Caki2 (cell line): ENCODE results near the gene SPAG9. TPM values are rescaled to one million over a fixed set of nuclear protein-coding genes. Genes with fewer than 3 reads are reported as not detected.
"Not testable (repeated sequence)": the region's sequence is repeated elsewhere in the genome, so short reads cannot be mapped to it uniquely, and the experiment has no call there.

Experiments used
- DNase-seq: peaks from one replicate; pipeline ENCODE4 v3.0.0-alpha.2; 2015; ENCODE audit warnings: low read depth
- in situ Hi-C: cut with HindIII; loops from 2 replicates; pipeline ENCODE4 v1.10.0; 2016; ENCODE audit warnings: low sequenced_read_pairs, low pct_unique_long_range_greater_than_20kb, mixed read lengths
- total RNA-seq: library from RNA; depleted of rRNA; stranded (reverse); fragments of >200 nt; shearing (Covaris generic); gene quantifications from 2 replicates; pipeline ENCODE4 v1.2.3, GENCODE V29; 2014; ENCODE audit warnings: low replicate concordance

SPAG9 gene
- total RNA-seq, 1 experiment from 2014 or later, result 97.9 TPM

GRCh38 chr17:50952013-50952412 lies 168.7 kb downstream of the SPAG9 start:
- in situ Hi-C loops, result no loop called here
- DNase-seq, result peak; percentile 77

- in situ Hi-C loops, result no loop called here
- DNase-seq, result no peak
Measured at GRCh38 chr17:50949989-50950877, 170.4 kb downstream of the SPAG9 start.

GRCh38 chr17:50949128-50949988 lies 171.3 kb downstream of the SPAG9 start:
- DNase-seq, result no peak
- in situ Hi-C loops, result no loop called here

- DNase-seq, result no peak
- in situ Hi-C loops, result no loop called here
Measured at GRCh38 chr17:50948711-50949110, 172.0 kb downstream of the SPAG9 start.

- DNase-seq, result peak; percentile 20
- in situ Hi-C loops, result no loop called here
Measured at GRCh38 chr17:50947782-50948543, 172.7 kb downstream of the SPAG9 start.

GRCh38 chr17:50946891-50947781 lies 173.5 kb downstream of the SPAG9 start:
- no peak for DNase-seq
- in situ Hi-C loops, result no loop called here

GRCh38 chr17:50946223-50946890 lies 174.3 kb downstream of the SPAG9 start:
- in situ Hi-C loops, result no loop called here
- DNase-seq, result no peak

GRCh38 chr17:50945779-50946222 lies 174.9 kb downstream of the SPAG9 start:
- DNase-seq, result no peak
- in situ Hi-C loops, result no loop called here

GRCh38 chr17:50944902-50945720 lies 175.6 kb downstream of the SPAG9 start:
- DNase-seq, result no peak
- in situ Hi-C loops, result no loop called here

GRCh38 chr17:50944054-50944901 lies 176.4 kb downstream of the SPAG9 start:
- no peak for DNase-seq
- in situ Hi-C loops, result no loop called here

GRCh38 chr17:50943575-50943933 lies 177.1 kb downstream of the SPAG9 start:
- DNase-seq, result no peak
- in situ Hi-C loops, result no loop called here

- DNase-seq, in situ Hi-C loops: not testable (repeated sequence)
Measured at GRCh38 chr17:50941676-50942048, 179.0 kb downstream of the SPAG9 start.

GRCh38 chr17:50939795-50940684 lies 180.6 kb downstream of the SPAG9 start:
- in situ Hi-C loops, result no loop called here

GRCh38 chr17:50939542-50939794 lies 181.2 kb downstream of the SPAG9 start:
- in situ Hi-C loops, result no loop called here
- no peak for DNase-seq

More at GRCh38 chr17:50939795-50940684, 180.6 kb downstream of the SPAG9 start:
- DNase-seq, result no peak
